HL-60 (cell line): Measurements from ENCODE around the gene PTPRN2.

ENCODE experiments used
- POLR2AphosphoS5 ChIP-seq: IDR thresholded peaks from 2 replicates; pipeline ENCODE4 v1.6.1; 2012; ENCODE audit warnings: low read depth
- SPI1 ChIP-seq: IDR thresholded peaks from 2 replicates; pipeline ENCODE4 v1.6.1; 2012; ENCODE audit warnings: low read depth, mild to moderate bottlenecking, borderline replicate concordance
- TF ChIP-seq, protein P1 (sequence below): IDR thresholded peaks from one replicate; pipeline ENCODE4 v1.5.1; 2011; ENCODE audit warnings: low read length, control low read depth, inconsistent platforms; ENCODE audit not compliant: insufficient read depth
- TF ChIP-seq, protein P2 (sequence below): IDR thresholded peaks from 2 replicates; pipeline ENCODE4 v1.6.1; 2012; ENCODE audit warnings: low read depth; ENCODE audit not compliant: insufficient replicate concordance

DNA sequence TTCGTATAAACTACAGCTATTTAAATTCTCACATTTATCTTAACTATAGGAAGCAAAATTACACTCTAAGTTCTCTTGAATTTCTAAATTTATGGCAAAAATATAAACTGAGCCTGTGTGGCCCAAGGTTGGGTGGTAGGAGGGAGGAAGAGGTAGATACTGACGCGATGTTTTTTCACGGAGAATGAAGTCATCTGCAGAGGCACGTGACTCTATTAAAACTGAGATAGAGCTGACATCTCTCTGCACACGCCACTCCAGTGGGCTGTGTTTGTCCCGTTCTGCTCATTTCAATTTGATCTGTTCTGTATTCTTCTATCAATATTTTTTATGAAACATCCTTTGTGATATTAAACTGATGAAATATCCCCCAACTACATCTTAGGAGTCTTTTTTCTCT, 964.1 kb downstream of the PTPRN2 start:
- TF ChIP-seq, protein P1, sequence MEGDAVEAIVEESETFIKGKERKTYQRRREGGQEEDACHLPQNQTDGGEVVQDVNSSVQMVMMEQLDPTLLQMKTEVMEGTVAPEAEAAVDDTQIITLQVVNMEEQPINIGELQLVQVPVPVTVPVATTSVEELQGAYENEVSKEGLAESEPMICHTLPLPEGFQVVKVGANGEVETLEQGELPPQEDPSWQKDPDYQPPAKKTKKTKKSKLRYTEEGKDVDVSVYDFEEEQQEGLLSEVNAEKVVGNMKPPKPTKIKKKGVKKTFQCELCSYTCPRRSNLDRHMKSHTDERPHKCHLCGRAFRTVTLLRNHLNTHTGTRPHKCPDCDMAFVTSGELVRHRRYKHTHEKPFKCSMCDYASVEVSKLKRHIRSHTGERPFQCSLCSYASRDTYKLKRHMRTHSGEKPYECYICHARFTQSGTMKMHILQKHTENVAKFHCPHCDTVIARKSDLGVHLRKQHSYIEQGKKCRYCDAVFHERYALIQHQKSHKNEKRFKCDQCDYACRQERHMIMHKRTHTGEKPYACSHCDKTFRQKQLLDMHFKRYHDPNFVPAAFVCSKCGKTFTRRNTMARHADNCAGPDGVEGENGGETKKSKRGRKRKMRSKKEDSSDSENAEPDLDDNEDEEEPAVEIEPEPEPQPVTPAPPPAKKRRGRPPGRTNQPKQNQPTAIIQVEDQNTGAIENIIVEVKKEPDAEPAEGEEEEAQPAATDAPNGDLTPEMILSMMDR: no peak
- TF ChIP-seq POLR2AphosphoS5: no peak
- TF ChIP-seq, protein P2, sequence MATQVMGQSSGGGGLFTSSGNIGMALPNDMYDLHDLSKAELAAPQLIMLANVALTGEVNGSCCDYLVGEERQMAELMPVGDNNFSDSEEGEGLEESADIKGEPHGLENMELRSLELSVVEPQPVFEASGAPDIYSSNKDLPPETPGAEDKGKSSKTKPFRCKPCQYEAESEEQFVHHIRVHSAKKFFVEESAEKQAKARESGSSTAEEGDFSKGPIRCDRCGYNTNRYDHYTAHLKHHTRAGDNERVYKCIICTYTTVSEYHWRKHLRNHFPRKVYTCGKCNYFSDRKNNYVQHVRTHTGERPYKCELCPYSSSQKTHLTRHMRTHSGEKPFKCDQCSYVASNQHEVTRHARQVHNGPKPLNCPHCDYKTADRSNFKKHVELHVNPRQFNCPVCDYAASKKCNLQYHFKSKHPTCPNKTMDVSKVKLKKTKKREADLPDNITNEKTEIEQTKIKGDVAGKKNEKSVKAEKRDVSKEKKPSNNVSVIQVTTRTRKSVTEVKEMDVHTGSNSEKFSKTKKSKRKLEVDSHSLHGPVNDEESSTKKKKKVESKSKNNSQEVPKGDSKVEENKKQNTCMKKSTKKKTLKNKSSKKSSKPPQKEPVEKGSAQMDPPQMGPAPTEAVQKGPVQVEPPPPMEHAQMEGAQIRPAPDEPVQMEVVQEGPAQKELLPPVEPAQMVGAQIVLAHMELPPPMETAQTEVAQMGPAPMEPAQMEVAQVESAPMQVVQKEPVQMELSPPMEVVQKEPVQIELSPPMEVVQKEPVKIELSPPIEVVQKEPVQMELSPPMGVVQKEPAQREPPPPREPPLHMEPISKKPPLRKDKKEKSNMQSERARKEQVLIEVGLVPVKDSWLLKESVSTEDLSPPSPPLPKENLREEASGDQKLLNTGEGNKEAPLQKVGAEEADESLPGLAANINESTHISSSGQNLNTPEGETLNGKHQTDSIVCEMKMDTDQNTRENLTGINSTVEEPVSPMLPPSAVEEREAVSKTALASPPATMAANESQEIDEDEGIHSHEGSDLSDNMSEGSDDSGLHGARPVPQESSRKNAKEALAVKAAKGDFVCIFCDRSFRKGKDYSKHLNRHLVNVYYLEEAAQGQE: no peak
- TF ChIP-seq SPI1: no peak
